Breast epithelium (tissue), 4 donors: ENCODE data around the gene MSGN1. TPM values are rescaled to one million over a fixed set of nuclear protein-coding genes. Genes with fewer than 3 reads are reported as not detected.

Source experiments
- DNase-seq, 2 donors: peaks; one replicate each; pipeline ENCODE4 v3.0.0-alpha.2; 2019; ENCODE audit warnings: low spot score in 2 of 2
- H3K27ac ChIP-seq, 2 donors: fragments of 200-600 bp; sonication (generic) in 1 of 2; one replicate each; pipeline ENCODE4 v1.5.1; 2016 to 2019; ENCODE audit warnings: mild to moderate bottlenecking in 1 of 2
- H3K27me3 ChIP-seq, 2 donors: fragments of 200-600 bp; sonication (generic) in 1 of 2; one replicate each; pipeline versions ENCODE4 v1.5.1 to v1.6.0; 2017 to 2019; ENCODE audit warnings: control low read depth in 1 of 2, mild to moderate bottlenecking in 1 of 2
- H3K36me3 ChIP-seq: fragments of 200-600 bp; one replicate; pipeline ENCODE4 v1.5.1; 2019
- H3K4me1 ChIP-seq, 2 donors: fragments of 200-600 bp; sonication (generic); one replicate each; pipeline ENCODE4 v1.5.1; 2016 to 2019; ENCODE audit warnings: control low read depth in 1 of 2
- H3K4me3 ChIP-seq, 3 donors: fragments of 200-600 bp; sonication (generic); 1 replicate in 2 of 3; 2 replicates in 1 of 3; pipeline ENCODE4 v1.5.1; 2016 to 2019; ENCODE audit warnings: mild to moderate bottlenecking in 3 of 3, moderate library complexity in 2 of 3
- H3K9me3 ChIP-seq, 2 donors: fragments of 200-600 bp; sonication (generic) in 1 of 2; one replicate each; pipeline ENCODE4 v1.5.1; 2016 to 2019; ENCODE audit warnings: control low read depth in 1 of 2
- CTCF ChIP-seq, 3 donors: fragments of 450-650 bp; IDR thresholded peaks; one replicate each; pipeline ENCODE4 v1.5.1; 2016 to 2017; ENCODE audit warnings: antibody characterized with exemption in 3 of 3, mild to moderate bottlenecking in 3 of 3, moderate library complexity in 3 of 3
- POLR2A ChIP-seq: fragments of 450-650 bp; IDR thresholded peaks from one replicate; pipeline ENCODE4 v1.6.1; 2016; ENCODE audit warnings: antibody characterized with exemption, mild to moderate bottlenecking, moderate library complexity
- POLR2AphosphoS5 ChIP-seq, 3 donors: sonication (generic); formaldehyde crosslinking; IDR thresholded peaks; one replicate each; pipeline ENCODE4 v1.6.1; 2017; ENCODE audit warnings: antibody characterized with exemption in 3 of 3
- intact Hi-C: fragments of 100-400 bp; cut with DNase I; formaldehyde crosslinking; loops from one replicate; pipeline ENCODE4 v1.15.1; 2023; ENCODE audit warnings: low total_unique reads
- total RNA-seq, 3 donors: library from RNA; depleted of rRNA; stranded (reverse); fragments of >200 nt; gene quantifications; one replicate each; pipeline ENCODE4 v1.1.0, GENCODE V29; 2016

MSGN1 gene
- total RNA-seq, 3 donors from 2014 or later: not detected

GRCh38 chr2:17857021-17857420 is 40.8 kb downstream of the MSGN1 start:
- no peak overlapping the region for H3K4me3 ChIP-seq
- no peaks in the 10 kb centered on the region for H3K9me3 ChIP-seq
- DNase-seq: no peak
- no peaks in the 10 kb centered on the region for H3K27me3 ChIP-seq
- no peaks in the 10 kb centered on the region for H3K36me3 ChIP-seq
- intact Hi-C loops: no loop called here
- H3K4me1 ChIP-seq: no peaks in the 10 kb centered on the region
- no peak overlapping the region for H3K27ac ChIP-seq
- TF ChIP-seq POLR2A (no peak), CTCF (IDR thresholded peaks at IDR 0.05) (no peak), POLR2AphosphoS5 (IDR thresholded peaks at IDR 0.05) (no peak)

GRCh38 chr2:17858064-17858463 is 41.8 kb downstream of the MSGN1 start:
- TF ChIP-seq POLR2A: no peak
- no peak for TF ChIP-seq CTCF (IDR thresholded peaks at IDR 0.05)
- no peak for TF ChIP-seq POLR2AphosphoS5 (IDR thresholded peaks at IDR 0.05)
- intact Hi-C loops: no loop called here
- DNase-seq: no peak
- H3K4me3 ChIP-seq: no peak overlapping the region
- no peaks in the 10 kb centered on the region for H3K4me1 ChIP-seq
- H3K36me3 ChIP-seq: no peaks in the 10 kb centered on the region
- H3K9me3 ChIP-seq: no peaks in the 10 kb centered on the region
- H3K27ac ChIP-seq: no peak overlapping the region
- H3K27me3 ChIP-seq: no peaks in the 10 kb centered on the region

- no peak for DNase-seq
- Histone ChIP-seq H3K27ac (no peak overlapping the region), H3K4me1 (no peaks in the 10 kb centered on the region), H3K36me3 (no peaks in the 10 kb centered on the region), H3K27me3 (no peaks in the 10 kb centered on the region), H3K4me3 (no peak overlapping the region), H3K9me3 (no peaks in the 10 kb centered on the region)
- TF ChIP-seq POLR2AphosphoS5 (IDR thresholded peaks at IDR 0.05) (no peak), POLR2A (no peak), CTCF (IDR thresholded peaks at IDR 0.05) (no peak)
- intact Hi-C loops: no loop called here
Observed at GRCh38 chr2:17863539-17863938, 47.3 kb downstream of the MSGN1 start.

- Histone ChIP-seq H3K4me1 (no peaks in the 10 kb centered on the region), H3K9me3 (no peaks in the 10 kb centered on the region), H3K27ac (no peak overlapping the region), H3K36me3 (no peaks in the 10 kb centered on the region), H3K27me3 (no peaks in the 10 kb centered on the region), H3K4me3 (no peak overlapping the region)
- TF ChIP-seq CTCF (IDR thresholded peaks at IDR 0.05) (no peak), POLR2A (no peak), POLR2AphosphoS5 (IDR thresholded peaks at IDR 0.05) (no peak)
- intact Hi-C loops: no loop called here
- DNase-seq: no peak
Observed at GRCh38 chr2:17864676-17865075, 48.4 kb downstream of the MSGN1 start.

- intact Hi-C loops: no loop called here
- Histone ChIP-seq H3K27me3 (no peaks in the 10 kb centered on the region), H3K27ac (no peak overlapping the region), H3K4me1 (no peaks in the 10 kb centered on the region), H3K4me3 (no peak overlapping the region), H3K36me3 (no peaks in the 10 kb centered on the region), H3K9me3 (no peaks in the 10 kb centered on the region)
- TF ChIP-seq POLR2AphosphoS5 (IDR thresholded peaks at IDR 0.05) (no peak), POLR2A (no peak), CTCF (IDR thresholded peaks at IDR 0.05) (no peak)
- DNase-seq: no peak
Observed at GRCh38 chr2:17867133-17867532, 50.9 kb downstream of the MSGN1 start.

Other genes with a start within 250 kb of the MSGN1 start
- gene SMC6, start 62.6 kb upstream of the MSGN1 start, total RNA-seq: 10 to 100 TPM; 17.0 to 23.4 (median 18.7) TPM
- 10 to 100 TPM in 1 of 3 donors, 1 to 10 TPM in 2; 3.6 to 12.7 (median 6.7) TPM for gene GEN1, start 62.3 kb upstream of the MSGN1 start, total RNA-seq
- gene KCNS3, start 62.2 kb downstream of the MSGN1 start, total RNA-seq: 10 to 100 TPM; 16.0 to 76.4 (median 61.6) TPM